Stimulated activated effector memory CD8-positive, alpha-beta T cell treated with anti-CD3 and anti-CD28 coated beads, Interleukin-12 subunit alpha, Interleukin-12 subunit beta, amount 100 ng/mL, for 72 hours (primary cell): ENCODE measurements around the gene ADAMTS5.

Source experiments
- ATAC-seq: fragments of 150-1000 bp; cut with Tn5 transposase; 2 replicates; pipeline ENCODE4 v1.10.0; 2021
- DNase-seq, 2 donors: peaks; one replicate each; pipeline ENCODE4 v3.0.0; 2021 to 2022; ENCODE audit warnings: low spot score in 2 of 2
- H3K27ac Mint-ChIP-seq: one replicate; pipeline ENCODE4 v1.8.0; 2022; ENCODE audit warnings: mild to moderate bottlenecking, mixed read lengths
- H3K36me3 Mint-ChIP-seq: one replicate; pipeline ENCODE4 v1.8.0; 2022; ENCODE audit warnings: mild to moderate bottlenecking, mixed read lengths
- H3K4me1 Mint-ChIP-seq: one replicate; pipeline ENCODE4 v1.8.0; 2022; ENCODE audit warnings: mixed read lengths
- H3K4me3 Mint-ChIP-seq: one replicate; pipeline ENCODE4 v1.8.0; 2022; ENCODE audit warnings: mild to moderate bottlenecking, mixed read lengths
- H3K9me3 Mint-ChIP-seq: one replicate; pipeline ENCODE4 v1.8.0; 2022; ENCODE audit warnings: mixed read lengths

ADAMTS5 gene

GRCh38 chr21:26881504-26882228 lies 85.2 kb downstream of the ADAMTS5 start:
- no peak for DNase-seq
- no peaks in the 10 kb centered on the region for H3K4me1 Mint-ChIP-seq
- ATAC-seq = no peak
- H3K9me3 Mint-ChIP-seq = peaks cover 6% of the 10 kb centered on the region
- H3K4me3 Mint-ChIP-seq = no peak overlapping the region
- H3K27ac Mint-ChIP-seq = no peak overlapping the region
- H3K36me3 Mint-ChIP-seq = no peaks in the 10 kb centered on the region

- Mint-ChIP-seq H3K4me1 (no peaks in the 10 kb centered on the region), H3K4me3 (no peak overlapping the region), H3K27ac (no peak overlapping the region), H3K36me3 (no peaks in the 10 kb centered on the region), H3K9me3 (no peaks in the 10 kb centered on the region)
- ATAC-seq (no peak), DNase-seq (no peak)
Measured at GRCh38 chr21:26877018-26877417, 89.9 kb downstream of the ADAMTS5 start.

- ATAC-seq = no peak
- Mint-ChIP-seq H3K4me1 (no peaks in the 10 kb centered on the region), H3K9me3 (peaks cover 3% of the 10 kb centered on the region), H3K4me3 (no peak overlapping the region), H3K36me3 (no peaks in the 10 kb centered on the region), H3K27ac (no peak overlapping the region)
- no peak for DNase-seq
Measured at GRCh38 chr21:26874347-26874746, 92.5 kb downstream of the ADAMTS5 start.
